NCI-H187 treated with DMSO at 0.1 percent for 48 hours (cell line): ENCODE measurements around the gene C1orf210.

Source experiments
- DNase-seq: peaks from one replicate; lab custom pipeline; 2025; lab: John Stamatoyannopoulos, UW

Gene C1orf210

GRCh38 chr1:43312663-43313515 is 27.5 kb upstream of the C1orf210 start:
- DNase-seq = no peak

- no peak for DNase-seq
These were observed 26.8 kb upstream of the C1orf210 start for GRCh38 chr1:43312212-43312623.

- no peak for DNase-seq
These were observed 26.1 kb upstream of the C1orf210 start for GRCh38 chr1:43311521-43311920.

GRCh38 chr1:43309405-43310025 is 24.1 kb upstream of the C1orf210 start:
- DNase-seq = no peak

GRCh38 chr1:43308635-43309404 is 23.4 kb upstream of the C1orf210 start:
- DNase-seq = no peak

- DNase-seq = no peak
These were observed 22.2 kb upstream of the C1orf210 start for GRCh38 chr1:43307458-43308158.

GRCh38 chr1:43306688-43307457 is 21.5 kb upstream of the C1orf210 start:
- no peak for DNase-seq

GRCh38 chr1:43305926-43306687 is 20.7 kb upstream of the C1orf210 start:
- no peak for DNase-seq

GRCh38 chr1:43305461-43305860 is 20.1 kb upstream of the C1orf210 start:
- no peak for DNase-seq

- no peak for DNase-seq
These were observed 19.5 kb upstream of the C1orf210 start for GRCh38 chr1:43304771-43305300.

- no peak for DNase-seq
These were observed 18.9 kb upstream of the C1orf210 start for GRCh38 chr1:43304314-43304681.

GRCh38 chr1:43303471-43304313 is 18.3 kb upstream of the C1orf210 start:
- no peak for DNase-seq

GRCh38 chr1:43302721-43303470 is 17.5 kb upstream of the C1orf210 start:
- no peak for DNase-seq

- no peak for DNase-seq
These were observed 16.8 kb upstream of the C1orf210 start for GRCh38 chr1:43302201-43302600.

- no peak for DNase-seq
These were observed 15.2 kb upstream of the C1orf210 start, which contains the start of gene TIE1 for GRCh38 chr1:43300378-43301094. TSS of gene TIE1 (plus strand) at chr1:43300982. CDS start at chr1:43301072, 90 bp downstream.

GRCh38 chr1:43299101-43299500 is 13.7 kb upstream of the C1orf210 start:
- DNase-seq = no peak

GRCh38 chr1:43298055-43298454 is 12.7 kb upstream of the C1orf210 start:
- DNase-seq = no peak

GRCh38 chr1:43296207-43296606 is 10.8 kb upstream of the C1orf210 start:
- DNase-seq = no peak
